Gastroesophageal sphincter (tissue), 2 donors: ENCODE data around the gene TSPAN5.

Experiments
- POLR2A ChIP-seq, 2 donors: fragments of 450-650 bp; IDR thresholded peaks; one replicate each; pipeline ENCODE4 v1.6.1; 2017; ENCODE audit warnings: antibody characterized with exemption in 2 of 2, mild to moderate bottlenecking in 2 of 2, moderate library complexity in 1 of 2
- POLR2AphosphoS5 ChIP-seq: sonication (generic); formaldehyde crosslinking; IDR thresholded peaks from one replicate; pipeline ENCODE4 v1.6.1; 2017; ENCODE audit warnings: antibody characterized with exemption

- TF ChIP-seq POLR2A (IDR thresholded peaks at IDR 0.05) (no peak), POLR2AphosphoS5 (no peak)
These were observed 34.3 kb downstream of the TSPAN5 start for GRCh38 chr4:98624144-98624543.
